Measurements from ENCODE around the gene HSPBP1.

DNA sequence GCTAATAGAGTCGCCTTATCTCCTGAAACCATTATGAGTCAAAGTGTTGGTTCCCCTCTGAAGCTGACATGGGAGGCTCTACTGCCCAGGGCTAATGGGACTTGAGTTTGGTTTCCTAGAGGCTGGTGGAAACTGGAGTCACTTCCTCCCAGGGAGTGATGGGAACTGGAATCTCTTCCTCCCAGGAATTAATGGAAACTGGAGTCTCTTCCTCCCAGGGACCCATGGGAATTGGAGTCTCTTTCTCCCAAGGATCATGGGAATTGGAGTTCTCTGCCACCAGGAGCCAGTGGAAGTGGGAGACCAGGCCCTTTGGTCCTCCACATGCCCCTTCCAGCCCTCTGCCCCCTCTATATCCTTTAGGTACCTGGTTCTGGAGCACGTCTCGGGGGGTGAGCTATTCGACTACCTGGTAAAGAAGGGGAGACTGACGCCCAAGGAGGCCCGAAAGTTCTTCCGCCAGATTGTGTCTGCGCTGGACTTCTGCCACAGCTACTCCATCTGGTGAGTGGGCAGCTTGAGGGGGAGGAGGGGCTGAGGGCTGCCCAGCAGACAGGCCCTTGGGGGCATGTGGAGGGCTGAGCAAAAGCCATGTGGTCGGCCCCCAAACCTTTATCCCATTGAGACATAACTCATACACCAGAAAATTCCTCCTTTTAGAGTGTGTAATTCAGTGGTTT, 9.3 kb upstream of the HSPBP1 start:
- no peak for TF ChIP-seq CTCF (IDR thresholded peaks at IDR 0.05; ENCODE audit: poor library complexity, severe bottlenecking)
- TF ChIP-seq TAF1 (IDR thresholded peaks at IDR 0.05; ENCODE audit: low read depth) = no peak
- no peak for TF ChIP-seq REST (IDR thresholded peaks at IDR 0.05; ENCODE audit: borderline replicate concordance)
- TF ChIP-seq MXI1 (conservative IDR thresholded peaks at IDR 0.05; ENCODE audit: poor library complexity, severe bottlenecking) = no peak
- TF ChIP-seq POLR2AphosphoS5 (IDR thresholded peaks at IDR 0.05) = no peak
- no peak for TF ChIP-seq EP300 (conservative IDR thresholded peaks at IDR 0.05; ENCODE audit: poor library complexity, severe bottlenecking)

All from neural cell (in vitro differentiated cells).